Amygdala (tissue), 56 donors: ENCODE results near the gene ARID1A.
"Not testable (repeated sequence)": the region's sequence is repeated elsewhere in the genome, so short reads cannot be mapped to it uniquely, and the experiment has no call there.

Source experiments
- DNase-seq, 56 donors: peaks; one replicate each; lab custom pipeline; 2025; lab: John Stamatoyannopoulos, UW

Gene ARID1A

DNA sequence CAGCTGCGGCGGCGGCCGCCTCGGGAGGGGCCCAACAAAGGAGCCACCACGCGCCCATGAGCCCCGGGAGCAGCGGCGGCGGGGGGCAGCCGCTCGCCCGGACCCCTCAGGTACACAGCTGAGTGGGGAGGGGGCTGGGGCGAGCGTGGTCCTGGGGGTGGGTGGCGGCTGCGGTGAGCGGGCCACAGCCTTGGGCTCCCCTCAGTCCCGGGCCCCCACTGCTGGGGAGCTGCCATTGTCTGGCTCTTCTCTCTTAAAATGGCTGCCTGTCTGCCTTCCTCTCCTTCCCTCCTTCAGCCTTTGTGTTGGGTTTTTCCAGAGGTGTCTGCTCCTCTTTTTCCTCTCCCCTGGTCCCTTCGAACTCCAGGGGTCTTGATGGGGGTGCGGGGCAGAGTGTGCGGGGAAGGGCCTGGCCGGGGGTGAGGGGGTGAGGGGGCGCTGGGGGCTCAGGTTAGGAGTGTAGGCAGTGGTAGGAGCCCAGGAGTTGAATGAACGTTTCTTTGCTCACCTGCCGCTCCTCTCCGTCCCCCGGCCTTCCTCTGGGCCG is 1.7 kb downstream of the ARID1A start:
- DNase-seq = peak in 3 of 56 donors; percentile 27 to 40 (median 30)

GRCh38 chr1:26697978-26698849 is 2.4 kb downstream of the ARID1A start:
- DNase-seq = peak in 36 of 56 donors; percentile 4 to 72 (median 36)

GRCh38 chr1:26700711-26701110 is 4.9 kb downstream of the ARID1A start:
- no peak for DNase-seq

- DNase-seq = no peak
These were observed 5.6 kb downstream of the ARID1A start for GRCh38 chr1:26701266-26701994.

GRCh38 chr1:26701995-26702679 is 6.3 kb downstream of the ARID1A start:
- DNase-seq = no peak

GRCh38 chr1:26702680-26703038 is 6.8 kb downstream of the ARID1A start:
- no peak for DNase-seq

DNA sequence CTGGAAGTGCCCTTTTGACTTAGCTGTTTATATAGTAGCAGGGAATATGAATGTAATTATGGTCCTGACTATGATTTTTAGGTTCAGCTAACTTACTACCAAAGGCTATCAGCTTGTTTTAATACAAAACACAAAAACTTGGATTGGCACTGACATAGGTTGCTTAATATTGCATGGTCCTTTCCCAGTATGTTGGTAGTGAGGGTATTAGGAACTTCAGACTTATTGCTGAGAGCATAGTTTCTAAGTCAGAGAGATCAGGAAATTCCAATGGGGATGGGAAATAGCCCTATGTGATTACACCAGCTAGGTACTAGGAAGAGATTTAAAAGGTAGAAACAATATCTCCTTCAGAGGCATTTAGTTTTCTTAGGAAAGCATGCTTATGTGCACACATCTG is 7.7 kb downstream of the ARID1A start:
- DNase-seq = no peak

- DNase-seq = no peak
These were observed 8.8 kb downstream of the ARID1A start for GRCh38 chr1:26704629-26705028.

DNA sequence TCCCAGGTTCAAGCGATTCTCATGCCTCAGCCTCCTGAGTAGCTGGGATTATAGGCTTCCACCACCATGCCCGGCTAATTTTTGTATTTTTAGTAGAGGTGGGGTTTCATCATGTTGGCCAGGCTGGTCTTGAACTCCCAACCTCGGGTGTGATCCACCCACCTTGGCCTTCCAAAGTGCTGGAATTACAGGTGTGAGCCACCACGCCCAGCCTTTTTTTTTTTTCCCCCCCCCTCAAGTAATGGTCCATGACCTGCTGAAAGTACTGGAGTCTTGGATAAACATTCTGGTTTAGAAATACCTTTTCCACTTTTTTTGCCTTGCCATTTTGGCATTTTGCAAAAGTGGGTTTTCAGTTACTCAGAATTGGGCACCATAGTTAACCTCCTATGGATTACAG is 9.4 kb downstream of the ARID1A start:
- not testable (repeated sequence) for DNase-seq

- no peak for DNase-seq
These were observed 10.0 kb downstream of the ARID1A start for GRCh38 chr1:26705788-26706311.

DNA sequence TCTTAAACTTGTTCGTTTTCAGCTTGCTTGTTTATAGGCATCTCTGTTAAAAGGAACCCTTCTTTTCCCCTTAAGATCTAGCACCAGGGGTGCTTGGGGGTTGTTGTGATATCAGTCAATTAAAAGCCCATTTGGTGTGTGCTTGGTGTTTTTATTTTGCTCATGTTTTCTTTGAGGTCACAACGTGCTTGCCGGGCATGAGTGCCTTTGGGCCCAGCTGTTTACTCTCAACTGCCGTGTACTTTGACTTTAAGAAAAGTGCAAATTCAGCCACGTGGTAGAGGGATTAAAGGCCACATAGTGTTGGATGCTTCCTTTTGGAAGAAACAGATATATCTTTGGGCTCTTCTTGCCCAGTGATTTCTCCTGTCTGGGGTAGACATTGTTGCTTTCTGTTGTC is 10.5 kb downstream of the ARID1A start:
- no peak for DNase-seq

DNA sequence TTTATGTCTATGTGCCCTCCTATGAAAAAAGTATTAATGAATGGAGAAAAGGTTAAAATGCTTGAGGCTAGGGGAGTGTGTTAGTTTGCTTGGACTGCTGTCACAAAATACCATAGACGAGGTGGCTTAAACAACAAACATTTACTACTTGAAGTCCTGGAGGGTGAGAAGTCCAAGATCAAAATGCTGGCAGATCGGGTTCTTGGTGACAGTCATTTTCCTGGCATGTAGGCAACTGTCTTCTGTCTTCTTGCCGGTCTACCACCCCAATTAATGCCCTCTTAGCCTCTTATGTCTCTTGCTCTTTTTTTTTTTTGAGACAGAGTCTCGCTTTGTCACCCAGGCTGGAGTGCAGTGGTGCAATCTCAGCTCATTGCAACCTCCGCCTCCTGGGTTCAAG is 15.0 kb downstream of the ARID1A start:
- DNase-seq = no peak

DNA sequence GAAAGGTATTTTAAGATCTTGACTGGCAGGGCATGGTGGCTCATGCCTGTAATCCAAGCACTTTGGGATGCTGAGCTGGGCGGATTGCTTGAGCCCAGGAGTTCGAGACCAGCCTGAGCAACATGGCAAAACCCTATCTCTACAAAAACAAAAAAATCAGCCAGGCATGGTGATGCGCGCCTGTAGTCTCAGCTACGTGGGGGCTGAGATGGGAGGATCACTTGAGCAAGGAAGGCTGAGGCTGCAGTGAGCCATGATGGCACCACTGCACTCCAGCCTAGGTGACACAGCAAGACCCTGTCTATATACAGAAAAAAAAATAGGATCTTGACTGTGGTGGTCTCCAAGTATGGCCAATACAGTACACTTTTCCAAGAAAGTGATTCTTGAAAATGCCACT is 16.0 kb downstream of the ARID1A start:
- DNase-seq = no peak

DNA sequence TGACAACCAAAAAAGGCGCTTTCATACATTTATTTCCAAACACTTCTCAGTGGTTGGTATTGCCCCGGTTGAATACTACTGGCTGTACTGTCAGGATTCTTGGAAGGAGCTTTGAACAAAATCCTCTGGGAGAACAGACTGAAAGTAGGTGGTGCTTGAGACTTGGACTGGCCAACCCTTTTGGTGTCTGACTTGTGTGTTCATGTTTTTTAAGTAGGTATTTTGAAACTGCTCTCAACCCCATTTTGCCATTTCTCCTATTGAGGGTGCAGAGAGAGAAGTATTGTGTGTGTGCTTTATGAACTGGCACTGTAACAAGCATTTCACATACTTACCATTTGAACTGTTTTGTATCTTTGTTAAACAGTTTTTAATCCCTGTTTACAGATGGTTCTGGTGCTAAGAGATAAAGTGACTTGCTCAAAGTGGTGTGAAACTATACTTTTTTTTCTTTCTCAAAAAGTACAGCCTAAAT is 21.2 kb downstream of the ARID1A start:
- peak in 3 of 56 donors; percentile 2 to 10 (median 6) for DNase-seq

GRCh38 chr1:26719205-26719604 is 23.4 kb downstream of the ARID1A start:
- DNase-seq = no peak

DNA sequence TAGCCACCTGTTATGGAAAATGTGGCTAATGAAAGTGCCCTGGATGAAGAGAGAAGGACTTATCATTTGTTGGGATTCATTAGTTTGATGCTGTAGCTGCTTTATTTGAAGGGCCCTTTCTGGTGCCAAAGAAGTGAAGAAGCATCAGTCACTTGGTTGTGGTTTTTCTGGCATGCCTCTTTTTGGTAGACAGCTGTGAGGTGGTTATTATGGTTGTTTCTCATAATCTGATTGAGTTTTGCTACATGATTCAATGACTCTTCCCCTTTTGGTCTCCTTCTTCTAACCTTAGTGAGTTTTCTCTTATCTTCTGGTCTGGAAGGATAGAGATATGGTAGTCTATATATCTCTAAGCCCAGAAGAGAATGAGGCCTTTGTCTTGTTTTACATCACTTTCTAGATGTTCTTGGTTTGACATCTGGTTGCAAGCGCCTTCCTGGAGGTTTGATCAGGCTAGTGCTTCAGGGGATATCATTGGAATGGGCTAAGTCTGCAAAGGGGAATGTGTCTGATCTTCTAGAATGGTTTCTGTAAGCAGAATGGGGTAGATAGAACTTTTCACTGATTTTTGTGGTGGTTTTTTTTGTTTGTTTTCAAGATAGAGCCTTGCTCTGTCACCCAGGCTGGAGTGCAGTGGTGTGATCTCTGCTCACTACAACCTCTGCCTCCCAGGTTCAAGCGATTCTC is 26.0 kb downstream of the ARID1A start:
- no peak for DNase-seq

- DNase-seq = peak in 54 of 56 donors; percentile 14 to 91 (median 58)
These were observed 27.5 kb downstream of the ARID1A start for GRCh38 chr1:26723013-26723991.

- peak in 6 of 56 donors; percentile 2 to 22 (median 10) for DNase-seq
These were observed 28.3 kb downstream of the ARID1A start for GRCh38 chr1:26724118-26724517.

DNA sequence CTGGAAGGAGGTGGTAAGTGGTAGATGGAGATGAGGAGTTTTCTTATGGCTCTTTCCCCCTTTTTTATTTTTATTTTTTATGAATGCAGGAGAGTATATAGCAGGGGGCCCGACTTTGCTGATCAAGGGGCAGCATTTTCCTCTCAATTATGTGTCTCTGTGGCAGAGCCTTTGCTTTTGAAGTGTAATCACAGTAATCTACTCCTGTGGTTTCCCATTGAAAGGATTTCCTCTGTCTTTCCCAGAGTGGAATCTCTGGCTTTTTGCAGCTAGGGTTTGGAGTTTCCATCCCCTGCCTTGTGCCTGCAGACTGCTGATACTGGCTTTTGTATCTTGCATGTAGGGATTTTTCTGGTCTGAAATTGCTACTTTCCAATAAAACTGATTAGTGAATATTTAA is 29.1 kb downstream of the ARID1A start:
- no peak for DNase-seq
